Measurements from ENCODE around the gene RGS19.

The RGS19 gene

DNA sequence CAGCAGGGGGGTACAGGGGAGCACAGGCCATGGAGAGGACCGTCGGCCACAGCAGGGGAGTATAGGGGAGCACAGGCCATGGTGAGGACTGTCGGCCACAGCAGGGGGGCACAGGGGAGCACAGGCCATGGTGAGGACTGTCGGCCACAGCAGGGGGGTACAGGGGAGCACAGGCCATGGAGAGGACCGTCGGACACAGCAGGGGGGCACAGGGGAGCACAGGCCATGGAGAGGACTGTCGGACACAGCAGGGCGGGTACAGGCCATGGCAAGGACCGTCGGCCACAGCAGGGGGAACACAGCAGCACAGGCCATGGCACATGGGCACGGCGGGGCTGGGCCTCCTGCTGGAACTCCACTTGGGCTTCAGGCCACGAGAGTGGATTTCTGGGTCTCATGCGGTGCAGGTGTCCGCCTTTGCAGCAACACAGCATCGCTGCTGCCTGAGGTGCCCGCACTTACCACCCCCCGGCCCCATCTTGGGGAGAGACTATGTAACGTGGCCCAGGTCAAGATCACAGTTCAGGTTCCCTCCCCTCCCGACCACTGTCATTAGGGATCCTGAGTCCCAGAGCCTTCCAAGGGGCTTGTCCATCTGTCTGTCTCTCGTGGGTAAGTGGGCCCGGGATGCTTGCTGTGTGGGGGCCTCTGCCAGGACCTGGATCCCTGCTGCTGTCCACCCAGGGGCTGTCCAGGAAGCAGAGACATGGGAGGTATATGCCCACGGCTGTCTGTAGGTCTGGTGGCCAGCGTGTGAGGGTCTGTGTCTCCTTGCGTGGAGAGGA is 25.5 kb upstream of the RGS19 start:
- no peaks in the 10 kb centered on the region for H3K9me3 ChIP-seq (ENCODE audit: severe bottlenecking)
- DNase-seq (ENCODE audit: low spot score), result peak; percentile 83
- no peaks in the 10 kb centered on the region for H3K36me3 ChIP-seq (ENCODE audit: low read depth)
- no peak overlapping the region for H3K27ac ChIP-seq (ENCODE audit: poor library complexity, severe bottlenecking)
- no peak overlapping the region for H3K4me3 ChIP-seq (ENCODE audit: severe bottlenecking)
- TF ChIP-seq, protein P1, sequence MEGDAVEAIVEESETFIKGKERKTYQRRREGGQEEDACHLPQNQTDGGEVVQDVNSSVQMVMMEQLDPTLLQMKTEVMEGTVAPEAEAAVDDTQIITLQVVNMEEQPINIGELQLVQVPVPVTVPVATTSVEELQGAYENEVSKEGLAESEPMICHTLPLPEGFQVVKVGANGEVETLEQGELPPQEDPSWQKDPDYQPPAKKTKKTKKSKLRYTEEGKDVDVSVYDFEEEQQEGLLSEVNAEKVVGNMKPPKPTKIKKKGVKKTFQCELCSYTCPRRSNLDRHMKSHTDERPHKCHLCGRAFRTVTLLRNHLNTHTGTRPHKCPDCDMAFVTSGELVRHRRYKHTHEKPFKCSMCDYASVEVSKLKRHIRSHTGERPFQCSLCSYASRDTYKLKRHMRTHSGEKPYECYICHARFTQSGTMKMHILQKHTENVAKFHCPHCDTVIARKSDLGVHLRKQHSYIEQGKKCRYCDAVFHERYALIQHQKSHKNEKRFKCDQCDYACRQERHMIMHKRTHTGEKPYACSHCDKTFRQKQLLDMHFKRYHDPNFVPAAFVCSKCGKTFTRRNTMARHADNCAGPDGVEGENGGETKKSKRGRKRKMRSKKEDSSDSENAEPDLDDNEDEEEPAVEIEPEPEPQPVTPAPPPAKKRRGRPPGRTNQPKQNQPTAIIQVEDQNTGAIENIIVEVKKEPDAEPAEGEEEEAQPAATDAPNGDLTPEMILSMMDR (IDR thresholded peaks at IDR 0.05; ENCODE audit: poor library complexity, severe bottlenecking), result no peak
- ATAC-seq (ENCODE audit: low read depth), result no peak
- H3K27me3 ChIP-seq (ENCODE audit: insufficient read depth, poor library complexity, severe bottlenecking), result peaks cover 47% of the 10 kb centered on the region
- no peaks in the 10 kb centered on the region for H3K4me1 ChIP-seq (ENCODE audit: insufficient read depth, poor library complexity, severe bottlenecking)

DNA sequence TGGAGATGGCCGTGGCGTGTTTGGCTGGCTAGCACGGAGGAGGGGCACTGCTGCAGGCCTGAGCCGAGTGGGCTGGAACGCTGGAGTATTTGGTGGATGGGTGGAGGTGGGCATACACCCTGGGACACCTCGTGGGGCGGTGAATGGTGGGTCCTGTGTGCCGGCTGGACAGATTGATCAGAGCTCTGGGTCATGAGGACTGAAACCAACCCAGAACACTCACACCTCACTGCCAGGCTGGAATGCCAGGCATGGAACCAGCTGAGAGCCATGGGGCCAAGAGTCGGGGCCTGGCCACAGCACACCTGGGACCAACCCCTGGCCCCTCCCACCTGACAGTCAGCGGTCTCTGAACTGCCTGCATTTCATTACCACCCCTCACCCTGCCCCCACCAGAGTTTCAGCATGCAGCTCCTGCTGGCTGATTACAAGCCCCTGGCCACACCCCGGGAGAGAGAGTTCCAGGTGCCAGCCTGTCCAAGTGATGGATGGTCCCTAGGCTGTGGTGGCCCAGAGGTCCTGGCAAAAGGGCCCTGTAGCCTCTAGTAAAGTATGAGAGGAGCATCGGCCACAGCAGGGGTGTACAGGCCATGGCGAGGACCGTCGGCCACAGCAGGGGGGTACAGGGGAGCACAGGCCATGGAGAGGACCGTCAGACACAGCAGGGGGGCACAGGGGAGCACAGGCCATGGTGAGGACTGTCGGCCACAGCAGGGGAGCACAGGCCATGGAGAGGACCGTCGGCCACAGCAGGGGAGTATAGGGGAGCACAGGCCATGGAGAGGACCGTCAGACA is 24.8 kb upstream of the RGS19 start:
- Histone ChIP-seq H3K27ac (ENCODE audit: poor library complexity, severe bottlenecking) (no peak overlapping the region), H3K4me1 (ENCODE audit: insufficient read depth, poor library complexity, severe bottlenecking) (no peaks in the 10 kb centered on the region), H3K9me3 (ENCODE audit: severe bottlenecking) (no peaks in the 10 kb centered on the region), H3K36me3 (ENCODE audit: low read depth) (no peaks in the 10 kb centered on the region), H3K4me3 (ENCODE audit: severe bottlenecking) (no peak overlapping the region), H3K27me3 (ENCODE audit: insufficient read depth, poor library complexity, severe bottlenecking) (peaks cover 47% of the 10 kb centered on the region)
- TF ChIP-seq, protein P1 (IDR thresholded peaks at IDR 0.05; ENCODE audit: poor library complexity, severe bottlenecking), result no peak
- ATAC-seq (ENCODE audit: low read depth) (no peak), DNase-seq (ENCODE audit: low spot score) (peak; percentile 87)

DNA sequence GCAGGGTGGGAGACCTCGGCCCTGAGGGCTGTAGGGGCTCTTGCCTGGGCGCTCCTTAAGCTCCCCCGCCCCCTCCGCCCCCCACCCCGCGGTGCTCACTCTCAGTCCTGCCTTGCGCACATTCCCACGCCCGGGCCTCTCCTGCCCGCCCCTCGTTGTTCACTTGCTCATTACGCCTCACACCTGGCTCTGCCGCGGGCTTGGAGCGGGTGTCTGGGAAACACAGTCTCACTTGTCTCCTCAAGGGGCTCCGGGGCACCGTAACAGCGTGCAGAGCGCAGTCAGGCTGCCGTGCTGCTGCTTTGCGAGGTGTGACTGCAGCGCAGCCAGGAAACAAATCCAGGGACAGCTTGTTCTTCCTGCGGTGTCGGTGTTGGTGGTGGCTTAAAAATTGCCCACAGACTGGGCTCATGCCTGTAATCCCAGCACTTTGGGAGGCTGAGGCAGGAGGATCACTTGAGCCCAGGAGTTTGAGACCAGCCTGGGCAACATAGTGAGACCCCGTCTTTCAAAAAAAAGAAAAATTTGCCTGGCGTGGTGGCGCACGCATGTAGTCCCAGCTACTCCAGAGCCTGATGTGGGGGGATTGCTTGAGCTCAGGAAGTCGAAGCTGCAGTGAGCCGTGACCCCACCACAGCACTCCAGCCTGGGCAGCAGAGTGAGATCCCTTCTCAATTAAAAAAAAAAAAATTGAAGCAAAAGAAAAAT is 23.5 kb upstream of the RGS19 start:
- no peak overlapping the region for H3K27ac ChIP-seq (ENCODE audit: poor library complexity, severe bottlenecking)
- TF ChIP-seq, protein P1 (IDR thresholded peaks at IDR 0.05; ENCODE audit: poor library complexity, severe bottlenecking), result no peak
- ATAC-seq (ENCODE audit: low read depth) (peak; percentile 24), DNase-seq (ENCODE audit: low spot score) (peak; percentile 85)
- no peaks in the 10 kb centered on the region for H3K4me1 ChIP-seq (ENCODE audit: insufficient read depth, poor library complexity, severe bottlenecking)
- no peaks in the 10 kb centered on the region for H3K9me3 ChIP-seq (ENCODE audit: severe bottlenecking)
- H3K27me3 ChIP-seq (ENCODE audit: insufficient read depth, poor library complexity, severe bottlenecking), result peaks cover 44% of the 10 kb centered on the region
- H3K36me3 ChIP-seq (ENCODE audit: low read depth), result no peaks in the 10 kb centered on the region
- no peak overlapping the region for H3K4me3 ChIP-seq (ENCODE audit: severe bottlenecking)

DNA sequence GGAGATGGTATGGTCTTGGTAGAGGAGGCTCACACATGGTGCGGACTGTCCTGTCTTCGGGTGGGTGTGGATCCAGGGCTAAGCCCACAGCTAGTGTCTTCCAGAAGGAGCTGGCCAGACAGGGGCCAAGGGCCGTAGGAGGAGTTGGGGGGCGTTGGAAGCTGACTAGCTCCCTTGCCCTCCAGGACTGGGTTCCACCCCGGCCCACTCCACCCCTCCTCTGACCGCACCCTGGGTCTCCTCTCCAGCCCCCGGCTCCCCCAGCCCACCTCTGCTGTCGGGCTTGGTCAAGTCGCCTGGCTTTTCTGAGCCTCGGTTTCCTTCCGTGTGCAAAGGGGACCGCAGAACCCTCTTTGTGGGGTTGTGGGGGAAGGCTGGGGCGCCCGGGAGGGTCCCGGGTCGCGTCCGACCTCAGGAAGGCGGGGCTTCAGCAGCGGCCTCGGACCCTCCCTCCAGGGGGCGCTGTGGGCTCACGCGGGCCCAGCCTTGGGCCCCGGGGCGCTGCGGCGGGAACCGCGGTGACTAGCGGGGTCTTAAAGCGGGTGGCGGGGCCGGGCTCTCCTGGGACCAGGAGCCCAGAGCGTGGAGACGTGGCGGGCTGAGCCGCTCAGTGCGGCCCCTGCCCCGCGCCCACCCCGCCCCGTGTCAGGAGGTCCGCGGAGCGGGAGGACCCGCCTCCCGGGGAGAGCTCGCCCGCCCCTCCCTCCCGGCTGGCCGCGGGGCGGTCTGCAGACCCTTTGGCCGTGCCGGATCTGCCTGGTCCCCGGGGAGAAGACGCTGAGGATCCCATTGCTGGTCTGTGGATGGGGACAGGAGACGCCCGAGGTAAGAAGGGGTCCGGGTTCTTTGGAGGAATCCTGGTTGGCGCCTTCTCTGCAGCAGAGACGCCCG is 22.7 kb upstream of the RGS19 start:
- peak; percentile 79 for DNase-seq (ENCODE audit: low spot score)

More for the DNA sequence above, 22.7 kb upstream of the RGS19 start:
- TF ChIP-seq, protein P1 (IDR thresholded peaks at IDR 0.05; ENCODE audit: poor library complexity, severe bottlenecking), result peak; percentile 98
- H3K9me3 ChIP-seq (ENCODE audit: severe bottlenecking), result no peaks in the 10 kb centered on the region
- no peaks in the 10 kb centered on the region for H3K4me1 ChIP-seq (ENCODE audit: insufficient read depth, poor library complexity, severe bottlenecking)
- peak overlapping the region; percentile 17 for H3K4me3 ChIP-seq (ENCODE audit: severe bottlenecking)
- peak; percentile 45 for ATAC-seq (ENCODE audit: low read depth)
- H3K27me3 ChIP-seq (ENCODE audit: insufficient read depth, poor library complexity, severe bottlenecking), result peaks cover 44% of the 10 kb centered on the region
- H3K27ac ChIP-seq (ENCODE audit: poor library complexity, severe bottlenecking), result no peak overlapping the region
- H3K36me3 ChIP-seq (ENCODE audit: low read depth), result no peaks in the 10 kb centered on the region

Measured in RWPE2 (cell line).